HL-60 (cell line): ENCODE data around the gene PGS1.
"Not testable (repeated sequence)": the region's sequence is repeated elsewhere in the genome, so short reads cannot be mapped to it uniquely, and the experiment has no call there.

ENCODE experiments used
- DNase-seq, 2 experiments: peaks; one replicate each; pipeline ENCODE4 v3.0.0-alpha.2; 2010 to 2020; ENCODE audit warnings: low read depth in 1 of 2, low spot score in 1 of 2
- H3K27ac ChIP-seq: fragments of 250-450 bp; sonication (Bioruptor Pico); replicated peaks from 2 replicates; pipeline ENCODE4 v1.5.1; 2020; ENCODE audit warnings: mild to moderate bottlenecking, moderate library complexity
- H3K27me3 ChIP-seq: fragments of 250-450 bp; sonication (Bioruptor Pico); 2 replicates; pipeline ENCODE4 v1.5.1; 2021; ENCODE audit warnings: mild to moderate bottlenecking, moderate library complexity; ENCODE audit not compliant: insufficient read depth, poor library complexity, severe bottlenecking
- H3K4me3 ChIP-seq: replicated peaks from 2 replicates; pipeline ENCODE4 v1.5.1; 2011; ENCODE audit warnings: mild to moderate bottlenecking, control low read depth, low read length; ENCODE audit not compliant: insufficient read depth
- CTCF ChIP-seq: IDR thresholded peaks from one replicate; pipeline ENCODE4 v1.5.1; 2011; ENCODE audit warnings: low read length, control low read depth, inconsistent platforms; ENCODE audit not compliant: insufficient read depth
- GABPA ChIP-seq: IDR thresholded peaks from 2 replicates; pipeline ENCODE4 v1.6.1; 2012; ENCODE audit warnings: low read depth
- POLR2AphosphoS5 ChIP-seq: IDR thresholded peaks from 2 replicates; pipeline ENCODE4 v1.6.1; 2012; ENCODE audit warnings: low read depth
- REST ChIP-seq: IDR thresholded peaks from 2 replicates; pipeline ENCODE4 v1.6.1; 2012; ENCODE audit warnings: low read depth; ENCODE audit not compliant: insufficient replicate concordance
- SPI1 ChIP-seq: IDR thresholded peaks from 2 replicates; pipeline ENCODE4 v1.6.1; 2012; ENCODE audit warnings: low read depth, mild to moderate bottlenecking, borderline replicate concordance

PGS1 gene

GRCh38 chr17:78460951-78461798, 82.7 kb downstream of the PGS1 start:
- no peak for TF ChIP-seq GABPA
- no peak for TF ChIP-seq CTCF
- TF ChIP-seq POLR2AphosphoS5, result no peak
- no peak for TF ChIP-seq REST
- no peak for TF ChIP-seq SPI1
- DNase-seq, result no peak
- Histone ChIP-seq H3K27me3 (no peaks in the 10 kb centered on the region), H3K4me3 (no peak overlapping the region), H3K27ac (no peak overlapping the region)

DNA sequence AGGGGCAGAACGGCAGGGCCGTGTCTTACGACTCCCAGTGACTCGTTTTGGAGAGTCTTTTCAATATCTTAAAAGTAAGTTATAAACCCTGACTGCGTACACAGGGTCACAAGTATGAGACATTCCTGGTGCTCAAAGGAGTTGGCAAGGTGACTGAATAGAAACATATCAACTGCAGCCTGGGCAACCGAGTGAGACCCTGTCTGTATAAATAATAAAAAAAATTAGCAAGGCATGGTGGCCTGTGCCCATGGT, 83.3 kb downstream of the PGS1 start:
- no peaks in the 10 kb centered on the region for H3K27me3 ChIP-seq
- H3K27ac ChIP-seq, result no peak overlapping the region
- no peak for TF ChIP-seq SPI1
- no peak for DNase-seq
- H3K4me3 ChIP-seq, result no peak overlapping the region

GRCh38 chr17:78462148-78462547, 83.7 kb downstream of the PGS1 start:
- Histone ChIP-seq H3K4me3 (no peak overlapping the region), H3K27ac (no peak overlapping the region), H3K27me3 (no peaks in the 10 kb centered on the region)
- TF ChIP-seq GABPA, result no peak
- TF ChIP-seq CTCF, result no peak
- TF ChIP-seq SPI1, result no peak
- no peak for TF ChIP-seq REST
- TF ChIP-seq POLR2AphosphoS5, result no peak
- DNase-seq, result no peak

GRCh38 chr17:78466109-78466785, 87.8 kb downstream of the PGS1 start:
- H3K27me3 ChIP-seq, H3K27ac ChIP-seq, H3K4me3 ChIP-seq, DNase-seq: not testable (repeated sequence)
